ENCODE data around the gene FAM3B.

DNA sequence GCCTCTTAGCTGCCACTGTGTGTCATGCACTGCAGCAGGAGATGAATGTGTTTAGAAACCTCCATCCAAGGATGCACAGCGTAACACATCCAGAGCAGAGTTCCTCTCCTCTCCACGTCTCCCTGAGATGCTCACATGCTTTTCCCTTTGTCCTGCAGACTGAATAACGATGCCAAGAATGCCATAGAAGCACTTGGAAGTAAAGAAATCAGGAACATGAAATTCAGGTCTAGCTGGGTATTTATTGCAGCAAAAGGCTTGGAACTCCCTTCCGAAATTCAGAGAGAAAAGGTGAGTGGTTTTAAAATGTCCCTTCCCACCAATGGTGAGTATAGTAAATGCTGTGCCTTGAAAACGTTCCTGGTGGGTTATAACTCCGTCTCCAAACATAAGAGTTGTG is 31.8 kb downstream of the FAM3B start:
- TF ChIP-seq EZH2phosphoT487 (IDR thresholded peaks at IDR 0.05; ENCODE audit: insufficient read depth, low read depth) (no peak), EZH2 (IDR thresholded peaks at IDR 0.05; ENCODE audit: insufficient read depth, poor library complexity, severe bottlenecking) (no peak)

Data from GM23248 (cell line).